Naive B cell (primary cell): ENCODE data around the gene OR52E4. TPM values are rescaled to one million over a fixed set of nuclear protein-coding genes. Genes with fewer than 3 reads are reported as not detected.

ENCODE experiments used
- ATAC-seq, 2 donors: fragments of 150-1000 bp; cut with Tn5 transposase; 2 replicates each; pipeline ENCODE4 v1.10.0; 2021; ENCODE audit warnings: low read depth in 2 of 2, mild to moderate bottlenecking in 2 of 2, moderate library complexity in 2 of 2
- DNase-seq: peaks from one replicate; pipeline ENCODE4 v3.0.0; 2022
- H3K27ac Mint-ChIP-seq, 6 donors: one replicate each; pipeline ENCODE4 v1.8.0; 2020 to 2022; ENCODE audit warnings: mild to moderate bottlenecking in 6 of 6, mixed read lengths in 6 of 6, moderate library complexity in 5 of 6, inconsistent platforms in 2 of 6
- H3K27me3 Mint-ChIP-seq, 3 donors: one replicate each; pipeline ENCODE4 v1.8.0; 2021 to 2022; ENCODE audit warnings: mixed read lengths in 3 of 3, mild to moderate bottlenecking in 1 of 3
- H3K36me3 Mint-ChIP-seq, 2 donors: one replicate each; pipeline ENCODE4 v1.8.0; 2020 to 2022; ENCODE audit warnings: mixed read lengths in 2 of 2, inconsistent platforms in 1 of 2, mild to moderate bottlenecking in 1 of 2
- H3K4me1 Mint-ChIP-seq, 3 donors: one replicate each; pipeline ENCODE4 v1.8.0; 2020 to 2022; ENCODE audit warnings: mixed read lengths in 3 of 3, inconsistent platforms in 1 of 3, mild to moderate bottlenecking in 1 of 3, moderate library complexity in 1 of 3
- H3K4me3 Mint-ChIP-seq, 8 donors: one replicate each; pipeline ENCODE4 v1.8.0; 2020 to 2022; ENCODE audit warnings: mild to moderate bottlenecking in 8 of 8, mixed read lengths in 8 of 8, moderate library complexity in 8 of 8, inconsistent platforms in 2 of 8
- H3K9me3 Mint-ChIP-seq, 7 donors: one replicate each; pipeline ENCODE4 v1.8.0; 2020 to 2022; ENCODE audit warnings: mixed read lengths in 7 of 7, mild to moderate bottlenecking in 5 of 7, inconsistent platforms in 2 of 7, moderate library complexity in 1 of 7
- polyA plus RNA-seq, 6 donors: library from polyadenylated mRNA; unstranded; fragments of 300-500 nt; fragmentation: Illumina TruSeq; gene quantifications; one replicate each; pipeline ENCODE4 v1.2.3, GENCODE V29; 2021; ENCODE audit warnings: low read depth in 6 of 6

OR52E4 gene
- not detected for polyA plus RNA-seq

DNA sequence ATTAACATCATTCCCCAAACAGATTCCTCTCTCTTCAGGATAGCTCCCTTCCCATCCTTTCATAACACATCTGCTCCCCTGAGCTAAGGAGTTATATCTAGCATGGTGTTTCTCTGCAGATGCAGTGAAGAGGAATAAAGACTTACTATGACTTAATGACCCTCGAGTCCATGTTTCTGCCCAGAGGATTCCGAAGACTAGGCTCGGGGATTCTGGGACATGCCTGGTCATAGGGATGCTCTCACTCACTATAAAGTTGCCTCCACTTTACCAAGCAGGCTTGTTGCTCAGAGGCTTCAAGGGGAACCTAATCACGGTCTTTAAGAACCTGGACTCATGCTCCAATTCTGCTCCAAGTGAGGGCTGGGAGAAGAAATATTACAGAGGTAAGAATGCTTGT lies at the start of gene OR52E4:
OR52E4 (plus strand) TSS at position 301 of the 400 bp plus-strand sequence. CDS start 3,664 bp downstream, outside the sequence.
- Mint-ChIP-seq H3K36me3 (no peaks in the 10 kb centered on the region), H3K4me1 (no peaks in the 10 kb centered on the region), H3K27ac (no peak within 1 kb of the TSS), H3K9me3 (no peaks in the 10 kb centered on the region), H3K4me3 (no peak within 1 kb of the TSS), H3K27me3 (peaks cover 0 to 8% (median 6%) of the 10 kb centered on the region in 3 donors)
- no peak for DNase-seq
- no peak for ATAC-seq

DNA sequence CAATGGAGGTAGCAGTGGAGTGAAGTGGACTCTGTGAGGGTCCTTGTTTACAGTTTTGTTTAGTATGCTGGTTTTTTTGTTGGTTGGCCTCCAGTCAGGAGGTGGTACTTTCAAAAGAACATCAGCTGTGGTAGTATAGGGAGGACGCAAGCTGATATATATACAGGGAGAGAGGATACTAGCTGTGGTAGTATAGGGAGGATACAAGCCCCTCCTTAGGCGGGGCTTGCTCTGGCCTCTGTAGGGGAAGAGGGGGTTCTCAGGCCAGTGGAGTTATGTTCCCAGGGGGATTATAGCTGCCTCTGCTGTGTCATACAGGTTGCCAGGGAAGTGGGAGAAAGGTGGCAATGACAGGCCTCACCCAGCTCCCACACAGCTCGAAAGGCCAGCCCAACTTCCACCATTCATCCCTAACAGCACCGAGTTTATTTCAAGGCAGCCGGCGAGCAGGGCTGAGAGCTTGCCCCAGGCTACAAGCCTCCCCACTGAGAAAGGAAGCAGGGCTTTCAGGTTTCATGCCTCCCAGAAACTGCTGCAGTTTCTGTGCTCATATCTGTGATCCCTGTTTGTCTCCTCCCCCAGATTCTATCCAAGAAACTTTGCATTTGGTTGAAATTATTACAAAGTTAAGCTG lies 49.1 kb upstream of the OR52E4 start:
- Mint-ChIP-seq H3K27ac (no peak overlapping the region), H3K4me3 (no peak overlapping the region), H3K4me1 (no peaks in the 10 kb centered on the region), H3K27me3 (peaks cover 7 to 17% (median 9%) of the 10 kb centered on the region in 3 donors), H3K36me3 (no peaks in the 10 kb centered on the region), H3K9me3 (peaks cover 0 to 6% (median 2%) of the 10 kb centered on the region in 7 donors)
- ATAC-seq (no peak), DNase-seq (no peak)

DNA sequence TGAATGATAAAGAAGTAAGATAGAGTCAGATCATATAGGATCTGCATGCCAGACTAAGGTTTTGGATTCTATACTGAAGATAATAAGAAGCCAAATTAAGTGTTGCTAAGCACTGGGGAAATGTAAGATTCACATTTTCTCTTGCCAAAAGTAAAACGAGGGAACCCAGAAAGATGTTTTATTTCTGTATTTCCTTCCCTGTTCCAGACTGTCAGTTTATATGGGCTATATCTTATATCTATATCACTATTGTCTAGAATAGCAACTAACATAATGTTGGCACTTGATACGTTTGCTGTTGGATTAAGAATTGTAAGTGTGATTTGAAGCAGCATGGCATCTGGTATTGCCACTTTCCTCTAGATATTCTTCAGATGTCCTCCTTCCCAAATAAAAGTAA lies 47.0 kb upstream of the OR52E4 start:
- no peaks in the 10 kb centered on the region for H3K36me3 Mint-ChIP-seq
- ATAC-seq (no peak), DNase-seq (no peak)
- no peak overlapping the region for H3K27ac Mint-ChIP-seq
- peaks cover 0 to 11% (median 2%) of the 10 kb centered on the region in 7 donors for H3K9me3 Mint-ChIP-seq
- no peaks in the 10 kb centered on the region for H3K4me1 Mint-ChIP-seq
- H3K27me3 Mint-ChIP-seq = peaks cover 6 to 14% (median 13%) of the 10 kb centered on the region in 3 donors
- no peak overlapping the region for H3K4me3 Mint-ChIP-seq

DNA sequence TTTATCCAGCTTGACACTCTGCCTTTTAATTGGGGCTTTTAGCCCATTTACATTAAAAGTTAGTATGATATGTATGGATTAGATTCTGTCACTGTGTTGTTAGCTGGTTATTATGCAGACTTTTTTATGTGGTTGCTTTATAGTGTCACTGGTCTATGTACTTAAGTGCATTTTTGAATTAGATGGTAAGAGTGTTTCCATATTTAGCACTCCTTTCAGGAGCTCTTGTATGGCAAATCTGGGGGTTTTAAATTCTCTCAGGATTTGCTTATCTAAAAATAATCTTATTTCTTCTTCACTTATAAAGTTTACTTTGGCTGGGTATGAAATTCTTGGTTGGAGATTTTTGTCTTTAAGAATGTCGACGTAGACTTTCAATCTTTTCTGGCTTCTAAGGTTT lies 42.7 kb upstream of the OR52E4 start:
- no peak for DNase-seq
- no peak for ATAC-seq
- no peaks in the 10 kb centered on the region for H3K36me3 Mint-ChIP-seq
- H3K9me3 Mint-ChIP-seq = peaks cover 0 to 18% (median 6%) of the 10 kb centered on the region in 7 donors
- H3K27me3 Mint-ChIP-seq = peaks cover 10 to 34% (median 24%) of the 10 kb centered on the region in 3 donors
- no peak overlapping the region for H3K27ac Mint-ChIP-seq
- no peaks in the 10 kb centered on the region for H3K4me1 Mint-ChIP-seq
- H3K4me3 Mint-ChIP-seq = no peak overlapping the region

DNA sequence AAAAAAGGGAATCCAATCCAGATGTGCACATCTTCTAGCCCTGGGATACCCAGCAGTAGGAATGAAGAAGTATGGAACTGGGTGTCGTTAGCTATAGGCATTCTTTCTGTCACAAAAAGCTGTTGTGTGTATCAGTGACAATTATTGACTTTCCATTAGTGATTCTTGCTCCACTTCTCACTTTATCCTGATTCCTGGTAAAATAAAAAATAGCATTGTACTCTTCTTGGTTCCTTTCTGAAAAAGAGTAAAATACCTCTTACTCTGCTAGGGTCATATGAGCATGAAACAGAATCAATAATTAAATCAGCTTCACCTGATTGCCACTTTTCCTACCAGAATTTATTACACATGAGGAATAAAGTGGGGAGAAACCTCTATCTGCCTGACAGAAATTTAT lies 38.6 kb upstream of the OR52E4 start, which contains the start of gene OR52E6:
OR52E6 (minus strand) TSS at position 101 of the 400 bp plus-strand sequence; CDS start at position 101, 0 bp downstream.
- no peaks in the 10 kb centered on the region for H3K36me3 Mint-ChIP-seq
- H3K9me3 Mint-ChIP-seq = peaks cover 0 to 18% (median 6%) of the 10 kb centered on the region in 7 donors
- ATAC-seq (no peak), DNase-seq (no peak)
- H3K27me3 Mint-ChIP-seq = peaks cover 10 to 34% (median 24%) of the 10 kb centered on the region in 3 donors
- no peaks in the 10 kb centered on the region for H3K4me1 Mint-ChIP-seq
- H3K4me3 Mint-ChIP-seq = no peak within 1 kb of the TSS
- H3K27ac Mint-ChIP-seq = no peak within 1 kb of the TSS

DNA sequence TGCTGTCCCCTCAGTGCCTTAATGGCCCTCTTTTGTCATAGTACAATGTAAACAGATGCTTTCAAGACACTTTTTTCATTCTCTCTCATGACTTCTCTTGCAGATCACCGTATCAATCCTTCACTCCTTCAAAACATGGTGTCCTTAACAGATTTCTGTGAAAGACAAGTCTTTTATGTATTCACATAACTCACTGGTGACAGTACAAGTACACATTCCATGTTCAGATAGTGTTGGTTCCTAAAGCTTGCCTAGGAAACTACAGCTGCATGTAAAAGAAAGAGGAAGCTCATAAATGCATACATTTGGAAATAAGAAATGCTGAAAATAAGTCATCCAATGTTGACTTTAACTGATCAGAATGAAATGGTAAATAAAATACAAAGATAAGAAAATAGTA lies 33.7 kb upstream of the OR52E4 start:
- no peak overlapping the region for H3K27ac Mint-ChIP-seq
- H3K4me1 Mint-ChIP-seq = no peaks in the 10 kb centered on the region
- no peaks in the 10 kb centered on the region for H3K36me3 Mint-ChIP-seq
- no peak overlapping the region for H3K4me3 Mint-ChIP-seq
- H3K27me3 Mint-ChIP-seq = no peaks in the 10 kb centered on the region
- H3K9me3 Mint-ChIP-seq = peaks cover 0 to 7% (median 0%) of the 10 kb centered on the region in 7 donors
- ATAC-seq (no peak), DNase-seq (no peak)

DNA sequence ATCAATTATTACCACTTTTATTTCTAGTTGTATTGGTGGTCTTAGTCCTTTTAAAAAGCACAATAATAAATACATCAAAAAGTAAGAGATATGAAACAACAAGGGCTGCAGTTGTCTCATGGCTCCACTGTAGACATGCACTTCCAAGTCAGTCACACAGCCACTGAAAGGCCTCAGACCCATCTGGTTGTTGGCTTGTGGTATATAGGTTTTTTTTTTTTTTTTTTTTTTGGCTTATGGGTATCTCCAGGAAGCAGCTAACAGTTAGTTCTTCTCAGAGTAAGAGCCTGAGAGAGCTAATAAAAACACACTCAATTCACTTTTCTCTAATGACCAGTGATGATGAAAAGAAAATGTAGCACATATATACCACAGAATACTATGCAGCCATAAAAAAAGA lies 32.7 kb upstream of the OR52E4 start:
- Mint-ChIP-seq H3K9me3 (peaks cover 0 to 16% (median 3%) of the 10 kb centered on the region in 7 donors), H3K27ac (no peak overlapping the region), H3K27me3 (no peaks in the 10 kb centered on the region), H3K36me3 (no peaks in the 10 kb centered on the region), H3K4me1 (no peaks in the 10 kb centered on the region), H3K4me3 (no peak overlapping the region)
- ATAC-seq (no peak), DNase-seq (no peak)

DNA sequence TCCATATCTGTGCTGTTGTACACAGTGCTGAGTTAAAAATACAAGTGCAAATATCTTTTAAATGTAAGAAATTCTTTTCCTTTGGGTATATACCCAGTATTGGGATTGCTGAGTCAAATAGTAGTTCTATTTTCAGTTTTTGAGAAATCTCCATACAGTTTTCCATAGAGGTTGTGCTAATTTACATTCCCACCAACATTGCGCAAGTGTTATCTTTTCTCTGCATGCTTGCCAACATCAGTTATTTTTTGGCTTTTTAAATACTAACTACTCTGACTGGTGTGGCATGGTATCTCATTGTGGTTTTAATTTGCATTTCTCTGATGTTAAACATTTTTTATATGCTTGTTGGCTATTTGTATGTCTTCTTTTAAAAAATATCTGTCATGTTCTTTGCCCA lies 29.4 kb upstream of the OR52E4 start:
- no peak overlapping the region for H3K27ac Mint-ChIP-seq
- no peaks in the 10 kb centered on the region for H3K4me1 Mint-ChIP-seq
- ATAC-seq = no peak
- no peak overlapping the region for H3K4me3 Mint-ChIP-seq
- no peaks in the 10 kb centered on the region for H3K36me3 Mint-ChIP-seq
- H3K27me3 Mint-ChIP-seq = peaks cover 0 to 7% (median 0%) of the 10 kb centered on the region in 3 donors
- DNase-seq = no peak
- peaks cover 0 to 28% (median 5%) of the 10 kb centered on the region in 7 donors for H3K9me3 Mint-ChIP-seq

DNA sequence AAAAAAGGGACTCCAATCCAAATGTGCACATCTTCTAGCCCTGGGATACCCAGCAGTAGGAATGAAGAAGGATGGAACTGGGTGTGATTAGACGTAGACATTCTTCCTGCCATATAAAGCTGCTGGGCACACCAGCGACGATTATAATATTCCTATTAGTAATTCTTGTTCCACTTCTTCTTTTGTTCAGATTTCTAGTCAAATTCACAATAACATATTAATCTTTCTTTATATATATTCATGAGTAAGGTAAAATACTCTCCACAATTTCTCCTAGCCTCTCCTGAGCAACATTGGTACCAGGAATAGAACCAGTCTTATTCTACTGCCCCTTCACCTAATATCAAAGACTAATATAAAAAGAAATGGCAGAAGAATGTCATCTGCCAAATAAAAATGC lies 22.8 kb upstream of the OR52E4 start, which contains the start of gene OR52E8:
OR52E8 (minus strand) TSS at position 101 of the 400 bp plus-strand sequence; CDS start at position 101, 0 bp downstream.
- no peaks in the 10 kb centered on the region for H3K4me1 Mint-ChIP-seq
- no peak within 1 kb of the TSS for H3K4me3 Mint-ChIP-seq
- H3K36me3 Mint-ChIP-seq = no peaks in the 10 kb centered on the region
- no peak for ATAC-seq
- no peak within 1 kb of the TSS for H3K27ac Mint-ChIP-seq
- peaks cover 0 to 17% (median 4%) of the 10 kb centered on the region in 3 donors for H3K27me3 Mint-ChIP-seq
- DNase-seq = no peak
- H3K9me3 Mint-ChIP-seq = peaks cover 0 to 13% (median 3%) of the 10 kb centered on the region in 7 donors

DNA sequence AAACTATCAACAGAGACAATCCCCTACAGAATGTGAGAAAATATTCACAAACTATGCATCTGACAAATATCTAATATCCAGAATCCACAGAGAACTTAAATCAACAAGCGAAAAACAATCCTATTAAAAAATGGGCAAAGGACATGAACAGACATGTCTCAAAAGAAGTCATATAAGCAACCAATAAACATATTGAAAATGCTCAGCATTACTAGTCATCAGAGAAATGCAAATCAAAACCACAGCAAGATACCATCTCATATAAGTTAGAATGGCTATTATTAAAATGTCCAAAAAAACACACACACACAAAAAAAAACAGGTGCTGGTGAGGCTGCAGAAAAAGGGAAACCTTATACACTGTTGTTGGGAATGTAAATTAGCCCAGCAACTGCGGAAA lies 14.6 kb upstream of the OR52E4 start:
- Mint-ChIP-seq H3K9me3 (peaks cover 0 to 14% (median 8%) of the 10 kb centered on the region in 7 donors), H3K36me3 (peaks cover 0 to 4% of the 10 kb centered on the region in 2 donors), H3K27ac (no peak overlapping the region), H3K4me1 (no peaks in the 10 kb centered on the region), H3K4me3 (no peak overlapping the region), H3K27me3 (peaks cover 4 to 11% (median 8%) of the 10 kb centered on the region in 3 donors)
- DNase-seq (no peak), ATAC-seq (no peak)

DNA sequence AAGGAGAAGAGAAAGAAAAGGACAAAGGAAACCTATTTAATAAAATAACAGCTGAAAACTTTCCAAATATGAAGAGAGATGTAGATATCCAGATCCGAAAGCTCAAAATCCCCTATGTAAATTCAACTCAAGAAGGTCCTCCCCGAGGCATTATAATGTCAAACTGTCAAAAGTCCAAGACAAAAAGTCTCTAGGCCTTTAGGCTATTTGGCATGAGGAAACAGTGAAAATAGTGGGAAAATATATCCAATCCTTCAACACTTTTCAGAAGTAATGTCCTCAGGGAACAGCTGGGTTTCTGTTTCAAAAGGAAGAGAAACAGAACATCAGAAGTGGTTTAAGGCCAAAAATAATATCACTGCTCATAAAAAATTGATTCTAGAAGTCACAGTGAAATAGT lies 1.9 kb upstream of the OR52E4 start:
- H3K27me3 Mint-ChIP-seq = peaks cover 0 to 14% (median 13%) of the 10 kb centered on the region in 3 donors
- no peaks in the 10 kb centered on the region for H3K36me3 Mint-ChIP-seq
- H3K4me1 Mint-ChIP-seq = no peaks in the 10 kb centered on the region
- H3K27ac Mint-ChIP-seq = no peak overlapping the region
- H3K4me3 Mint-ChIP-seq = no peak overlapping the region
- DNase-seq = no peak
- ATAC-seq = no peak
- H3K9me3 Mint-ChIP-seq = peaks cover 3 to 7% (median 5%) of the 10 kb centered on the region in 7 donors

DNA sequence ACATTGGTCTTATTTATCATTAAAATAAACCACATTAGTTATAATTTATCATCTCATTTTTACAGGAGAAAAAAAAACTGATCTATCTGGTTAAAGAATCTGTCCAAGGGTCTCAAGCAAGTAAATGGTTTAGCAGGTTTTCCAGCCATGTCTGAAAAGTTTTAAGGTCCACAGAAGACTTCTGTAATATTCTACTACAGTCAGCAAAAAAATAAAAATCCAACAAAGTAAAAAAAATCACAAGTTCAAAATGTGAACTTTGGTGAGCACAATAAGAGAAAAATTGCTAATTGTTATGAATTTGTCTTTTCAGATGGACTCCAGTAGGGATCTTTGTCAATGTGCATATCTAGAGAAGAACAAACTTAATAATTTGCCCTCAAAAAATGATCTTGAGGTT lies 1.3 kb downstream of the OR52E4 start:
- ATAC-seq = no peak
- Mint-ChIP-seq H3K27me3 (peaks cover 5 to 16% (median 6%) of the 10 kb centered on the region in 3 donors), H3K4me1 (no peaks in the 10 kb centered on the region)

DNA sequence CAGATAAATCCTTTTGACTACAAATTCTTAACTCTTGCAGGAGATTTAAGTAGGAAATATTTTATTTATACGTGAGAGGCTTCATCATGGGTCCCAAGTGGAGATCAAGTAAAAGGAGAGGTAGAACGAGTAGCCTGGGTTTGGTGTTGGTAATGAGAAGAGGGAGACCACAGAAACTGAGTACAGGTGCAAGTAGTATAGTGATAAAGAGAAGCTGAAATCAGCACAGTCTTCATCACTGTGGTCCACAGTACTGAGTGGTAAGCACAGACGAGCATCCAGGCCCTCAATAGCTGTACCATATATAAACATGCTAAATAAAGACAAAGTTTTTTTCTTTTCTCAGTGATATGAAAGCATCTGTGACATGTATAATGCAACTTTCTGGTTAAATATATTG lies 6.7 kb downstream of the OR52E4 start:
- H3K27me3 Mint-ChIP-seq = peaks cover 5 to 21% (median 6%) of the 10 kb centered on the region in 3 donors
- H3K4me3 Mint-ChIP-seq = no peak overlapping the region
- no peak for ATAC-seq
- DNase-seq = no peak
- H3K4me1 Mint-ChIP-seq = no peaks in the 10 kb centered on the region
- H3K27ac Mint-ChIP-seq = no peak overlapping the region
- no peaks in the 10 kb centered on the region for H3K9me3 Mint-ChIP-seq
- no peaks in the 10 kb centered on the region for H3K36me3 Mint-ChIP-seq

More for the DNA sequence above, 1.3 kb downstream of the OR52E4 start:
- no peak for DNase-seq
- no peaks in the 10 kb centered on the region for H3K36me3 Mint-ChIP-seq
- no peak overlapping the region for H3K4me3 Mint-ChIP-seq
- no peaks in the 10 kb centered on the region for H3K9me3 Mint-ChIP-seq
- H3K27ac Mint-ChIP-seq = no peak overlapping the region

DNA sequence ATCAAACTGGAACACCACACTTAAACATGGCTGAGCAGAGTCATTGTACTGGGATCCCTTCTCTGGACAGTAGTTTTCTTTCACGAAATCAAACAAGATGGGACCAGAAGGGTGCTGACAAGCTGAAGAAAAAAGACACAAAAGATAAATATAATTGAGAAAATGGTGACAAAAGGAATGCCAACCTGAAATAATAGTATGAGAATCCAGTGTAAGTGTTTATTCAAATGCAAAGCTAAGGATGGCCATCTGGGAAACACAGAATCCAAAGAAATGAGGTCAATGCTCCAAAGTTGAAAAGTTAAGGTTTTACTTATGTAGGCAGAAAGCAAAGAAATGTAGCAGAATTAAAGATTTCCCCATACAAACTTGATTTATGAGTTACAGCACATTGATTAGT lies 7.2 kb downstream of the OR52E4 start:
- H3K27ac Mint-ChIP-seq = no peak overlapping the region

More for the DNA sequence above, 7.2 kb downstream of the OR52E4 start:
- Mint-ChIP-seq H3K9me3 (no peaks in the 10 kb centered on the region), H3K27me3 (peaks cover 5 to 16% (median 6%) of the 10 kb centered on the region in 3 donors), H3K4me3 (no peak overlapping the region), H3K4me1 (no peaks in the 10 kb centered on the region), H3K36me3 (no peaks in the 10 kb centered on the region)
- ATAC-seq = no peak
- no peak for DNase-seq
